ENCODE data around the gene RAI2.

The RAI2 gene

DNA sequence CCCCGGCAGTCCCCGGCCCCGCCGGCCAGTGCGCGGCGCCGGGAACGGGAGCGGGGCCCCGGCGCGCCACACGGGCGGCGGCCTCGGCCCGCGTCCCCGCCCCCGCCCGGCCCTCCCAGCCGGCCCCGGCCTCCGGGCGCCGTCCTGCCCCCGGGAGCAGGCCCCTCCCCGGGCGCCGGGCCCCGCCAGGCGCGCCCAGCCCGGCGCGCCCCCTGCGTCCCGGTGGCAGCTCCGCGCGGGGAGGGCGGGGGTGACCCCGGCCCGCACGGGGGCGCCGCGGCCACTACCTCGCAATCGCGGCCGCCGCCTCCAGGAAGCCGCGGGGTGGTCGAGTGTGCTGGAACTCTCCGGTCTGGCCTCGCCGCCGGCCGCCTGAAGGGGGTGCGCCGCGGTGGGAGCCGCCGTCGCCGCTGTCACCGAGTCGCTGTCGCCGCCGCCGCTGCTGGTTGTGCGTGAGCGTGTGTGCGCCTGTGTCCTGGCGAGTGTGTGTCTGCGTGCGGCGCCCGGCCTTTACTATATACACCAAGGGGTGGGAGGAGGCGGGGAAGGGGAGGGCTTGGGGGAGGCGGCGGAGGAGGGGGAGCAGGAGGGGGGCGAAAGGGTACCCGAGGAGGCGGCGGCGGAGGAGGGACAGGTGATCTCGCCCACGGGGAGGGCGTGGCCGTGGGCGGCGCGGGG, at the start of gene RAI2:
Gene RAI2 (minus strand): TSS at position 488 of the 678 bp plus-strand sequence. CDS start 59,288 bp downstream, outside the sequence.
- no peak for FAIRE-seq

DNA sequence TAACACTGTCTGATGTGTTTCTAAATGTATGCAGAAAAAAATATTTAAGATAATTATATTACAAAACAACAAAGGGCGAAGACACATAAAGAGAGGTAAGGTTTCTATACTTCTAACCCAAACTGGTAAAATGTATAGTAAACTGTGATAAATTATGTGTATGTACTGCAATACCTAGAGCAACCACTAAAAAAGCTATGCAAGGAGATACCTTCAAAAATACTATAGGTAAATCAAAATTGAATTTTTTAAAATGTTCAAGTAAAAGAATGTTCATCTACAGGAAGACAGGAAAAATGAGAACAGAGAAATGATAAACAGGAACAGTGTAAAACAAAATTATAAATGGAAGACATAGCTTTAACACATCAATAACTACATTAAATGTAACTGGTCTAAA, 27.3 kb upstream of the RAI2 start:
- no peak for FAIRE-seq

DNA sequence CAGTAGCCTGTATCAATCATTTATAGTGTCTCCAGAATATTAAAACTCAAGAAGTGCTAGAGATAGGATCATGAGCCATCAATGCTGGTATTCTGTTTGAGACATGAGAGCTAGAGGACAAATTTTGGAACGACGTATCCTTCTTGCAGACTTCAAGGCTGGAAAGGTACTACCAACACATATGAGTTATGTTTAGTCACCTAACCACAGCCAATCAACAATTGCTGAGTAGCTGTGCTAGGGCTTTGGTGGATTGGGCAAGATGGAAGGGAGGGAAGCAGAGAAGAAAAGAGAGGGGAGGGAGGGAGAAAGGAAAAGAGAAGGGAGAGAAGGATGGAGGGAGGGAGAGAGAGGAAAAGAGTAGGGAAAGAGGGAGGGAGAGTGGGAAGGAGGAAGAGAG, 21.6 kb upstream of the RAI2 start:
- FAIRE-seq: no peak

DNA sequence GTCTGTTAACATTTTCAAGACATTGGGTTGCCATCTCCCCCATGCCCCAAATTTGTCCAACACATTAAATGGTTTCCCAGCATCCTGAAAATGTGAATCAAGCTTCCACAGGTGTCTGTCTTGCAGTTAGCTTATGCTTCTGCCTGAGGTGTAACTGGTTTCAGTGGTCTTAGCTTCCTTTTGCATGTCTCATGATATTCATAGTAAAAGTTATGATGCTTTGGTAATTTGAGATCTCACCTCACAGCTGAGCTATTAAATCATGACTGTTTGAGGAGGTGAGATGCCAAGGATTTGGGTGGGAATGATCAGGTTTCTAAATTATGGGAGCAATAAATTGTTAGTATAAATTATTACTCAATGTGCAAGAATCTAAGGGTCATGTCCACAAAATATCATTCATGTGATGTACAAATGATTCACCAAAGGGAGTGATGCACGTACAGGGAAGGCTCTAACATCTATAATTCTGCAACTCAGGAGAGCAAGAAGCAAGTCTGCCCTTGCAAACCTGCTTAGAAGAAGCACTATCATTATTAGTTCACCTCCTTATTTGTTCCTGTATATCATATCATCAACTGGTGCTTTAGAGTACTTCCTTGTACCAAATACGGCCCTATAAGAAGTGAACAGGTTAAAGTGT, 17.1 kb upstream of the RAI2 start:
- no peak for FAIRE-seq

DNA sequence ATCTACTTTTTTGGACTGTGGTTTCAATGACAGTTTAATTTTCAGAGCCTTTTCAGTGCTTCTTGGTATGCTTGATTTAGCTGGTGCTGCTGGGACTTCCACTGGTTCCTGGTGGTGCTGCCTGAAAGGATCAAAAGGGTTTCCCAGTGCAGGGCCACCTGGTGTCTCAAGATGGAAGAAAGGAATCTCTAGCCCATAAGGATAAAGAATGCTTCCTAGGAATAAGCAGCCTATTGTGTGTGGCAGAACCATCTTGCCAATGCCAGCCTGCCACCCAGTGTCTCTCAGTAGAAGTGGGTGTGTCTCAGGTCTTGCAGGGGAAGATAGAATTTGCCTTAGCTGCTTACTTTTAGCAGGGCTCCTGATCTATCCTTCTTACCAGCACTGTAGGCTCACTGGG, 15.0 kb upstream of the RAI2 start:
- no peak for FAIRE-seq

DNA sequence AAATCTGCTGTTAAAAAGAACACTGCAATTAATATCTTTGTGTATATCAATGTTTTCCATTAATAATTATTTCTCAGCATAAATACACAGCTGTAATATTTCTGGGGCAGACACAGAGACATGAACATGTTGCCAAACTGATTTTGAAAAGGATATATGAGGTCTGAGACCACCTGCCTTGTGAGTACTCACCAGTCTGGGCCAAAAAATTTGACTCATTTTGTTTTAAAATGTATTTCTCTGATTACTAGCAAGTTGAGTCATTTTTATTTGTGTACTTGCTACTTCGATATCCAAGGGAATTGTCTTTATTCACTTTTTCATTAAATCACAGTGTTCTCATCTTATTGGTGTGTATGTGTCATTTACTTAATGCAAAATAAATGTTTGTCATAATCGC, 8.5 kb upstream of the RAI2 start:
- FAIRE-seq: no peak

DNA sequence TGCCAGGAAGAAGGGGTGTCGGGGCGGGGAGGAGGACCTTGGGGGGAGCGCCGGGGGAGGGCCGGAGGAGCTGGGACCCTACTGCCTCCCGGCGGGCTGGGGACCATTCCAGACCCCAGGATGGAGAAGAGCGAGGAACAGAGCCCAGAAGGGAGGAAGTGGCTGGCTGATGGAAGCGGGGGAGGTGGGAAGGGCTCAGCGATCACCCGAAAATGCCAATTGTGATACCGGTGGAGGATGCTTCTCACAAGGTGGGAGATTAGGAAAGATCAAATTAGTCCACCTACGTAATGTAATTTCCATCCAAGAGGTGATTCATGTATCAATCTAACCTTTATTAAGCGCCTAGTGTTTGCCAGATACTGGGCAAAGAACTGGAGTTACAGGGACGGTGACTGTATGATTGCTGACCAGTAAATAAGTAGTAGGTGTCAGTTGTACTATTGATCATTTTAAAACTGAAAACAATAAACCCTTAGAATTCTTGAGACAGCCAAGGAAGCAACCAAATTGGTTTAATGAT, 452 bp upstream of the RAI2 start:
- FAIRE-seq: no peak

DNA sequence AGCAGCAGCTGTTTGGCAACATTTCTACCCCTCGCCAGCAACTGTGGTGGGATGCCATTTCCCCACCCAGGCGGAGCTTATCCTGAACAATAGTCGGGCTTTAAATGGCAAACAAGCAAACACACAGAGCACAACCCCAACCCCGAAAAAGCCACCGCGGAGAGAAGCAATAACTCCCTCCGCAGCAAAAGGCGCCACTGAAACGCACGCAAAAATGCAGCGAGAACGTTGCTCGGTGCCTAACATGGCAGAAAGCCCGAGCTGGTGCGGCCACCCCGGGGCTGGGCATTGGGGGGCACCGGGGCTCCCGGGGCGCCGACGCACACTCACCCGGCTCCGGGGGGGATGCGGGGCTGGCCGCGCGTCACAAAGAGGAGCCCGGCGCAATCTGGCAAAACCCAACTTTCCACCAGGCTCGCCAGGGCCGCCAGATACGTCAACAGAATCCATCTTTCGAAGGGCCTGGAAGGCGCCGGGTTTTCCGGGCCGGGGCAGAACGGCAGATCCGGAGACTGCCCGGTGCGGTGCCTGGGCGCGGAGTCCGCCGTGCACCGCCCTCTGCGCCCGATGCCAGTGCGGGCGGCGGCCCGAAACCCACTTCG, 818 bp downstream of the RAI2 start:
- no peak for FAIRE-seq

DNA sequence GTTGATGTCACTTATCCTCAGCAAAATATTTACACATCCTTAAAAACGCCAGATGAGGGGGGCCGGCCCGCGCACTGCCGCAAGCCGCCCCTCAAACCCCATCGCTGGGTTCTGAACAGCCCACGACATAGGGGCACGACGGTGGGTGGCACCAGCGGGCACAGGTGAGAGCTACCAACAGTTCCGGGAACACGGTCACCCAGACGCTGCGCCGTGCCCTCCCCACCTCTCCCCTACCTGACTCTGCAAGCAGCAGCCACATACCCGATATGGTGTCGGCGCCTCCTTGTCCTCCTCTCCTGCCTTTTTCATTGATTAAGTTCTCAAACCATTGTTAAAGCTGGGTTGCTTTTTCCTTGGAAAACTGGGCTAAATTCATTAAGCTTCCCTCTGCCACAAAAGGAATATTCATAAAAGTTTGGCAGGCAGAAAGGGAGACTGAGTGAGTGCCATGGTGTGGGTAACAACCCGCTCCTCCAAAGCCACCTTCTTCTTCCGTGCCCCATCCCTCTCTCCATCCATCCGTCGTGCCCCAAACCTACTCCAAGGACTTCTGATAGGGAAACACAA, 1.4 kb downstream of the RAI2 start:
- FAIRE-seq: no peak

DNA sequence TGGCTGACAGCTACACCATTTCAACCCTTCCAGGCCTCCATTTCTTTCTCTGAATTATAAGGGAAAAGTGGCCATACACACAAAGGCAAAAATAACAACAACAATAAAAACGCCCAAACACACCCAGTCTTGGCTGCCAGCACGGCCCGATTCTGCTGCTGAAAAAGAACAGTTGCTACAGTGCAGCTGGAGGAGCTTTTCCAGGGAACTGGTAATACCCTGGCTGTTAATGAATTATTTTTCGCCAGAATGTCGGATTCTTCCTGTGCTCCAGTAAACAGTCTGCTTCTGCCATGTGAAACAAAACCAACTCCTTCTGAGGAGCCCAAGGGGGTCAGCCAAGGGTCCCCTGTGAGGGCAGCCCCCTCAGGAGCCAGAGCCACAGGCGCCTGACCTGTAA, 6.6 kb downstream of the RAI2 start:
- FAIRE-seq: no peak

DNA sequence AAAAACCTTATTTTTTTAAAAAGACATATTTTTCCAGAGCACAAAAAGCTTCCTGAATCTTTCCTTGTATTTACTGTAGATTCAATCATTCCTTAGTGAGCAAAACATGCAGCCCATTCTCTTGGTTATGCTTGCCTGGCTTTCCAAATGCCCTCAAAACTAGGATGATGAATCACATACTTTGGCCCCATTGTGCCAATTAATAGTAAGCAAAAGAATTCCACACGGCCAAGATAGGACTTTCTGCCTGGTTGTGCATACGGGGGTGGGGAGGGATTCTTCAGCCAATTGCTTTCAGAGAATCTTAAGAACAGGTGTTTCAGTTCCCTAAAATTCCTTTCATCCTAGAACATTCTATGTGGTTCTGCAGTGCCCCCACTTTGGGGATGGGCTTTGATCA, 7.0 kb downstream of the RAI2 start:
- FAIRE-seq: no peak

DNA sequence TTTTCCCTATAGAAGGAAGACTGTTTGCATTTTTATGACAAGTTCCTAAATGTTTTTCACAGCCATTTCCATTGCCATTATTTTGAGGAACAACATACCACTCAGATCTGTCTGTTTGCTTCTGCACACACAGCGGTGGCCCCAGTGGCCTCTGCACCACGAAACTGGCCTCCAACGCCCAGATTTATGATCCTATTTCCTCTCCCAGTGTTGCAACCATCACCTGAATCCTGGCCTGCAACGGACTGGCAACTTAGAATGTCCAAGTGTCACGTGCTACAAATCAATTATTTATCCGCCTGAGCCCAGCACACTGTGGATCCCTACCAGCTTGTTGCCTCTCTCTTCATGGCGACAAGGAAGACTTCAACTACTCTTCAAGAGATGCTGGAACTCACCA, 9.2 kb downstream of the RAI2 start:
- no peak for FAIRE-seq

DNA sequence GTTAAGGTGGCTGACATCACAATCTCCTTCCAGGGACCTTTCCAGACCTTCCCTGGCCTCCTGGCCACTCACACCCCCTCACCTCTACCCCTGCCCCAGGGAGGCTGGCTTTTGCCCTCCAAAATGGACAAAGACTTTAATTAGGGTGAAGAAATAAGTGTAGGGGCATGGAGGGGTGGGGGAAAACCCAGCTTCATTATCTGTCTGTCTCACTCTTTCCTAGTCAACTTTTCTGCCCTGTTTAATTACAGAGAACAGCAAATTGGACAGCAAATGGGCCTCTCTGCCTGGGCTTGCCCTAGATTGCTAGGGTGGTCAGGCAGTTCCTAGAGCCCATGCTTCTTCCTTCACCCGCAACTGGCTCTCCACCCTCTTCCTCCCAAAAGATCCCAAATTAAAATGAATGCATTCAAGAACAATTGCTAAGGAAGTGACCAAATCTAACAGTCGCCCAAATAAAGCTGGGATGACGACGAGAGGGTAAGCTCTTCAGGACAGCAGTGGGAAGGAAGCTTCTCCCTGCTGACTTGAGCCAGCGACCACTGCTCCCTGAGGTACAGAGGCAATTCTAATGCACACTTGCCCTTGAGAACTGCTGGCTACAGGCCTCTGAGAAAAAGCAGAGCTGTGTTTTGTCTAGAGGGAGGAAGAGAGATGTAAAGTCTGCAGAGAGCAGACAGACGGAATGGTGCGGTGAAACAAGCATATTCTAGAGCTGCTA, 12.4 kb downstream of the RAI2 start:
- FAIRE-seq: no peak

DNA sequence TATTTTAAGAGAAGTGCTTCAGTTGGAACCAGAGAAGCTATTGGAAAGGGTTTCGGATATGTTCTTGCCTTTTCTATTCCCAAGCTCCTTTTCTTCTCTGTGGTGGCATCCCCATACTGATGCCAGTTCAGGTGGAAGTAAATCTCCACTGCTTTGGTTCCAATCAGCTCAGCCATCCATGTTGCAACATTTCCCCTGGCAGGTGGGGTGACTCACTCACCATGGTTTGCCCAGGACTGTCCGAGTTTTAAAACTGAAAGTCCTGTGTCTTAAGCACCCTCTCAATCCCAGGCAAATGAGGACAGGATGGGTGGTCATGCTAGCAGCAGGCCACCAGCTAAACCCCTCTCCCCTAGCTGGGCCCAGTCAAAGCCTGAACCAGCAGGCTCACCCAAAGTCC, 15.1 kb downstream of the RAI2 start:
- no peak for FAIRE-seq

DNA sequence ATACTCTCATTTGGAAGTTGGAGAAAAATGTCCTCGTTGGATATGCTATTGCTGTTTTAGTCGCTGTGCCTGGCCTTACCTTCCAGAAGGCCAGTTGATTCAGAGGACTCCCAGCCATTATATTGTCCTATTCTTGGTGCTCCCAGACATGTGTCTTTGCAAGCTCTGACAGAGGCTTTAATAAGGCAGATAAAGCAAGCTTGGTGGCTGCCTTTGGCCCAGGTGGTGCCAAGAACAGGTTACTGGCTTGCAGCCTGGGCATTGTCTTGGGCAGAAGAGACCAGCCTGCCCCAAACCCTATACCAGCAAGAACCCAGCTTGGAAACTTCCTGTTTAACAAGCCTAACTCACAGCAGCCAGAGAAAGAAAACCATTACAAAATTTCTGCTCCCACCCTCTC, 16.9 kb downstream of the RAI2 start:
- no peak for FAIRE-seq

DNA sequence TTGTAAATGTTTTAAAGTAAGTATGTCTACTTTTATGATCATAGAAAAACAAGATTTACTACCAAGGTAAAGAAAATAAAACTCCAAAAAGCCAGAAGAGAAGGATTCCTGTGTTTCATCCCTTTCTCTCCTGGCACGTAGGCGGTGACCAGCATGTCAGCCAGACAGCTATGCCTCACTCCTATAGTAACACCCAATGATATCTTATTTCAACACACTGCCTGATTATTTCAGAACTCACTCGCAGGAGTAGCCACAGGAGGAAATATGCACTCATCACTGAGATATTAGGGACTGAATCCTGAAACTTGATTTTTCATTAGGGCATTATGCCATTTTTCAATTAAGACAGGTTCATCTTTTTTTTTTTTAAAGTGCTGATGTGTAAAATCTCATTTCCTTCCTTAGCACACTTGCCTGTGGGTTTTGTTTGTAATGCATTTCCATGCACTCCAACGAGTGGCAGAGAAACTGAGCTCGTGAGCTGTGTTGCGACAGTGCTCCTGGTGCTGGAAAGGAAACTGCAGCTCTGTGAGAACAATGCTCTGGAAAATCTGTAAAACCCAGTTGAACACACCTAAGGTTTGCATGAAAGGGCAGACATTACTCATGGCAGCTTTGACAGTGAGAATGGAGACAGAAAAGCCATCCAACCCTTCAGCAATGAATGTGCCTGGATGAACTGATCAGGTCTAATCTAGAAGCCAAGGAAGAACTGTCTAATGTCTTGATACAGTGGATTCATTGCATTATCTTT, 18.2 kb downstream of the RAI2 start:
- no peak for FAIRE-seq

DNA sequence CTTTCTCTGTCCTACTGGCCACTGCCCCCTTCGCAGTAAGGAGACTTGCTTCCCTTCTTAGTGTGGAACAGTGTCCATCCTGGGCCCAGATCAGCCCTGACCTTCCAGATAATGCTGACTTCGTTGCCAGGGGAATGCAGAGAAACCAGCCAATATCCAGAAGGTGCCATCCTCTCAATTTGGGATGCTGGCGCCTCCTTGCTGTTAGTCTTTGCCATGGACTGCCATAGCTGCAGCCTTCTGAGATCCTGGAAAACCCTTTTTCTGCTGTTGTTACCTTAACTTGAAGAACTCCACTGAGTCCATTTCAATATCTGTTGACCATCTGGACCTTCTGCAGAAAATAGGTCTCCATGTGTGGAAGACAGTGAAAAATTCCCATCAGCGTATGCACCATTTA, 21.8 kb downstream of the RAI2 start:
- no peak for FAIRE-seq

DNA sequence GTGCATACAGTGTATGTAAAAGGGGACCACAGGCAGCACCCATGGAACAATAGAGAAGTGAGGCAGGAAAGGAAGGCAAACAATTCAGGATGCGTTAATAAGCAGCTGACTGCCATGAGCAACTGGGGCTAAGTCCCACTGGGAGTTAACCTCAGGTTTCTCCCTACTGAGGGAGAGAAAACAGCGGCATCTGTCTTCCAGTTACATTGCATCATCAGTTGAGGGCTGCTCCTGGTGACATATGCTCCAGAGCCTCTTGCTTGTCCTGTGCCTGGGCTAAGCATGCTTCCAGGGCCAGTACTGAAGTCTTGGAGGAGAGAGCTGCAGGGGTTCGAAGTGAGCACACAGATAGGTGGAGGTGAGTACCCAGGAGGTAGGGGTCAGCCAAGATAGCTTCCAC, 24.3 kb downstream of the RAI2 start:
- FAIRE-seq: no peak

DNA sequence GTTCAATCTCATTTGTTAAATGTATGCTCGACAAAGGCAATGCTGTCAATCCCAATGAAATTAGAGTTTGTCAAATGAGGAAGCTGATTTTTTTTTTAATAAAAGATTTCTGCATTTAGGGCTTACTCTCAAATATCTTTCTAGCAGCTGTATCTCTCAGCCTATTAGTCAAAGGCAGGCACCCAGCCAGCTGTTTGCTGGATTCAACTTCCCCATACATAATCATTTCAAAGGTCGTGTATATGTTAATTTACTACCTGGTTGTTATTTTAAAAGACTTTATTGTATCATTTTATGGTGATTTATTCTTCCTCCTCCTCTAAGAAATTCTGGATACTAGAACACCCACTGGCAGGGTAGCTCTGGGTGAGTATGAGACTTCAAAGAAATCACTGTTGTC, 27.1 kb downstream of the RAI2 start:
- no peak for FAIRE-seq

DNA sequence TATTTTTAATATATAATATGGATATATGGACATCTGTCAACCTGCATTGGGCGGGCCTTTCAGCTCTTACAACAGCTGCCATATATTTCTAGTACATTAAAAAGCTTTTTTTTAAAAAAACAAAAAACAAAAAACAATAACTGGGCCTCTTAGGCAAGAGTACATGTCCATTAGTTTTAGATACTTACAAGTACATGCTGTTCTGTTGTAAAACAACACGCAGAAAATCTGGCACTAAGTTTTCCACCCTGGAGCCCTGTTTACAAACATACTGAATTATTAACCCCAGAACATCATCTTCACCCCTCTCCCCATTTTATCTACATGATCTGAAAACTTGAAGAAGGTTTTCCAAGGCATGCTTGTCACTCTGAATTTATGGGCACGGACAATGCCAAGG, 29.8 kb downstream of the RAI2 start:
- no peak for FAIRE-seq

DNA sequence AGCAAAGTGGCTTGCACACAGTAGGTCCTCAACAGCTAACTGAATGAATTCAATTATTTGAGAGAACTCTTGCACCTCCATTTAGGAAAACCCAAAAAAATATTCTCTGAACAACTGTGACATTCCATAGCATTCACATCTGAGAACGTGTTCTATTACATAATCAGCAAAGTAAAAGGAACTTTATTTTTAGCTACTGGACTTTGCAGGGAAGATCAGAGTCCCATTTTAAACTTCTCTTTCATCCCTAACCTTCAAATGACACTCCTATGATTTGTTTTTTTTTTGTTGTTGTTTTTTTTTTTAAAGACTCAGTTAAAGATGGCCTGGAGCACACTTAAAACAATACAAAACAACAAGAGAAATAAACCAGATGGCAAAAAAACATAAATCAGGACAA, 30.9 kb downstream of the RAI2 start:
- FAIRE-seq: peak; percentile 86

DNA sequence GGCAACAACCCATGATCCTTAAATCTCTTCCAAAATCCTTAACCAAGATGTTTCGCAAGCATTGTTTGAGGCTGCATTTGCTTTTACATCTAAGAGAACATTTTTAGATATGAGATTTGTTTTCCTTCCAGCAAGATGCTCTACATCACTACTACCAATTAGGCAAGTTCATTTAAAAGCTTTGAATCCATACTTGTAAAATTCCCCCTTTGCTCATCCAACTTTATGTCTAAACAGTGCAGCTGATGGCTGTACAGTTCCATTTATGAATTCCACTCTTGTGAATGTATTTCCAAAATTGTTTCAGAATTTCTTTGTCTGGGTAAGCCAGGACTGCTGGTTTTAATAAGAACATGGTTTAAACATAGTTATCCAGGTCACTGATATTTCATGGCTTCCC, 31.5 kb downstream of the RAI2 start:
- no peak for FAIRE-seq

Data from endometrium (tissue), 2 donors.